HTR-8/SVneo (cell line): Measurements from ENCODE around the gene IL1B.

ENCODE experiments used
- DNase-seq: peaks from one replicate; pipeline ENCODE4 v3.0.0; 2011; ENCODE audit warnings: low spot score, mixed read lengths; ENCODE audit not compliant: insufficient read length
- FAIRE-seq: peaks from 2 replicates; lab custom pipeline; 2011; peaks lifted over from hg19 to GRCh38; lab: Jason Lieb, UNC

The IL1B gene

DNA sequence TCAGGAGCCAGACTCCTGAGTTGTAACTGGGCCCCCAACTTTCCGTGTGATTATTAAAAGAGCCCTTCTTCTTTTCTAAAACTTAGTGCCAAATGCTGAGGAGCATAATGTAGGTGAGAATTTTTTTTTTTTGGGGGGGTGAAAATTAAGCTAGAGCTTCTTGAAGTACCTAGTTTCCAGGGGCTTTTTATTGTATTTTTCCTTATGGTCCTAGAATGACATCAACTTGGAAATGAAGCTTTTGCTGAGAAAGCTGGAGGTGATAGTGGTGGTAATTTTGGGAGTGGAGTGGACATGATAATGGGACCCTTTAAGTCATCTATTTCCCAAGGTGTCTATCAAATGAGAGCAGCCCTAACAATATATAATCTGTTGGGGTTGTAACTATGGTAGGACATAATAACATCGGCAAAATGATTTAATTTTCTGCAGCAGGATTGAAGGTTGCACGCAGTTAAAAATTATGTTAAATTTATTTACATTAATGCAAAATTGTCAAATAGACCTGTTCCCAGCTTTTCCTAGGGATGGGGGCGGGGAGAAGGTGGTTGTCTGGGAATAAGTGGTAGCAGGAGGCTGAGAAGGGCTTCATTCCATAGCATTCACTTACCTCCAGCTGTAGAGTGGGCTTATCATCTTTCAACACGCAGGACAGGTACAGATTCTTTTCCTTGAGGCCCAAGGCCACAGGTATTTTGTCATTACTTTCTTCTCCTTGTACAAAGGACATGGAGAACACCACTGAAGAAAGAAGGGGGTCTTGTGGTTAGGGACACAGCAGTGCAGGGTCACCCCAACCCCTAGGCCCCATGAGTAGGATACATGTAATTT lies 5.7 kb downstream of the IL1B start:
- DNase-seq (no peak), FAIRE-seq (no peak)

GRCh38 chr2:112829961-112830681 lies 6.5 kb downstream of the IL1B start:
- DNase-seq (no peak), FAIRE-seq (no peak)

DNA sequence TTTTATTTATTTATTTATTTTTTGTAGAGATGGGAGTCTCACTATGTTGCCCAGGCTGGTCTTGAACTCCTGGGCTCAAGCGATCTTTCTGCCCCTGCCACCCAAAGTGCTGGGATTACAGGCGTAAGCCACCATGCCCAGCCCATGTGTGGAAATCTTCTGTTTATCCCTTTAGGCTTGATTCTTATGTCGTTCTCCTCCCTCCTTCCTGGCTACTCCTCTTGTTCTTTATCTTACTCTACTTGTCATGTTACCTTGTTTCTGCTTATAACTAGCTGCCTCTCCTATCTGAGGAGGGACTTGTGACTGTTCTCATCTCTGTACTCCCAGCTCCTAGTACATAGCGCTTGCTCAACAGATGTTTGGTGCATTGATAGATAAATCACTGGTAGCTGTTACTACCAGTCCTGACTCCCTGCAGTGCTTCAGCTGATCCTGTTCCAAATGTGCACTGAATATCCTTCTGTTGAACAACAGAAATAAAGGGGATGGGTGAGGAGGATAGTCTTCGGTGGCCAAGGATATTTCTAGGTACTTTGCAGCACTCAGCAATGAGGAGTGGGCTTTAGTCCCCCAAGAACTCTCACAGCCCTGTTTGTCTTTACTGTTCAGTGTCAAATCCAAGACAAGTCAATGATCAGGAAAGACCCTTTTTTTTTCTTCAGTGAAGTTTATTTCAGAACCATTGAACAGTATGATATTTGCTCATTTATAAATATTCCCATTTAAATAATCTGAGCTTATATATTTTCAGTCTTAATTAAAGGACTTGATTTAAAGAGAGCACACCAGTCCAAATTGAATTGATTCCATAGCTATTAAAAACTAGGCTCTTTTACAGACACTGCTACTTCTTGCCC lies 7.2 kb downstream of the IL1B start:
- DNase-seq (no peak), FAIRE-seq (no peak)

- FAIRE-seq (no peak), DNase-seq (no peak)
Observed at GRCh38 chr2:112828251-112828691, 8.3 kb downstream of the IL1B start.

DNA sequence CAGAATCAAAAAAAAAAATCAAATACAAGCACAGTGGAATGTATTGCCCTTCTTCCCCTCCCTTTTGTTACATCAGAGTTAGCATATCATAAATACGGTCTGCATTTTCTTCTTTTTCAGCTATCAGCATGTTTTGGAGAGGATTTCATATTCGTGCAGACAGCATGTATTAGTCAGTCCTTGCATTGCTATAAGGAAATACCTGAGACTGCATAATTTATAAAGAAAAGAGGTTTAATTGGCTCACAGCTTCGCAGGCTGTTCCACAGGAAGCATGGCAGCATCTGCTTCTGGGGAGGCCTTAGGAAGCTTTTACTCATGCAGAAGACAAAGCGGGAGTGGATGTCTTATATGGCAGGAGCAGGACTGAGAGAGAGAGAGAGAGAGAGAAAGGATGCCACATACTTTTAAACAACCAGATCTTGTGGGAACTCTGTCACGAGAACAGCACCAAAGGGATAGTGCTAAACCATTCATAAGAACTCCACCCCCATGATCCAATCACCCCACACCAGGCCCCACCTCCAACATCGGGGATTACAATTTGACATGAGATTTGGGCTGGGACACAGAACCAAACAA lies 8.9 kb downstream of the IL1B start:
- no peak for FAIRE-seq

GRCh38 chr2:112827009-112827408 lies 9.6 kb downstream of the IL1B start:
- no peak for FAIRE-seq
- no peak for DNase-seq

More for the DNA sequence above, 8.9 kb downstream of the IL1B start:
- DNase-seq: no peak

- DNase-seq (no peak), FAIRE-seq (no peak)
Observed at GRCh38 chr2:112825706-112826105, 10.9 kb downstream of the IL1B start.

DNA sequence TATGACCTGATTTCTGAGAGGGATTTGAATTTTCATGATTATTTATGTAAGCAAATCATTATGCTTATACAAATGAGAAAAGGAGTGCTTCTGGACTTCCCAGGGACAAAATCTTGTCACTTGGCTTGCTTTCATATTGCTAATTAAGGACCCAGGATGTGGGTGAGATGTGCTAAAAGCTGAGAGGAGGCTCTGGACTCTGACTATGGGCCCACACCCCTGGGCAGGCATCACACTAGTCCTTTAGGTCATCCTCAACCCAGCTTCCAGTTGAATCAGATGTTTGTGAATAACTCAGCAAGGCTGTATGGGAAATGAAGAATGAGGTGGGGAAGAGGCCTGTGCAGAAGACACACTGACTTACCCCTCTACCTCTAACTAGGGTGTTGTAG lies 11.9 kb downstream of the IL1B start:
- DNase-seq (no peak), FAIRE-seq (no peak)

DNA sequence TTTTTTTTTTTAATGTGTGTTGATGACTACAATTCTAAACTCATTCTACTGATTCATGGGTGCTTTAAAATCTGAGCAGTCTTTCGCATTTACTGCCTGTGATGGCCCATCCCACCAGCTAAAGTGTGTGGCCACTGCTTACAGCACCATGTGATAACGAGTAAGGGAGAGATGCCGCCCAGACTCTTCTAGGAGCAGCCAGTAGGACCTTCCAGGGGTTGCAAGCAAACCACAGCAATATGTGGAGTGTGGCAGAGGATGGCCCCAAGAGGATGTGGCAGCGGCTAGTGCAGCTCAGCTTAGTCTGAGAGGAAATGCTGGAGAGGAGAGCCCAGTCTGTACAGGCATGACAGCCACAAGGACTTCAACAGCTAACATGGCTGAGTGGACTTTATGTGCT lies 14.9 kb downstream of the IL1B start:
- FAIRE-seq: no peak
- DNase-seq: no peak

DNA sequence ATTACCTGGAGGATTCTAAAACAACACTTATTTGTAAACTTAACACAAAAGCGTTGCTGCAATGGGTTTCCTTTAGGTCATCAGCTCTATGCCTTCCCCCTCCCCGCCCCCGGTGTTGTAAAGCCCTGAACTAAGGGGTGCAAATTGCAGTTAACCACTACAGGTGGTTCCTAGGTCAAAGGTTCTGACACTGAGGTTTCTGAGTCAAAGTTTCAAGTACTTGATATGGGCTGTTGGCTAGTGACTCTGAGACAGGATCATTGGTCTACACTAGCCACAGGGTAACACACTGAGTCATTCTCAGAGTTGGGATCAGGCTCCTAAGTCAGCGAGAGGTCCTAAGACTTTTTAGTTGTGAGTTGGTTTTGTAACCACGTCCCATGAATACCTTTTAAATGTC lies 15.4 kb downstream of the IL1B start:
- no peak for DNase-seq
- FAIRE-seq: no peak

GRCh38 chr2:112820343-112820742 lies 16.2 kb downstream of the IL1B start:
- FAIRE-seq: no peak
- no peak for DNase-seq

DNA sequence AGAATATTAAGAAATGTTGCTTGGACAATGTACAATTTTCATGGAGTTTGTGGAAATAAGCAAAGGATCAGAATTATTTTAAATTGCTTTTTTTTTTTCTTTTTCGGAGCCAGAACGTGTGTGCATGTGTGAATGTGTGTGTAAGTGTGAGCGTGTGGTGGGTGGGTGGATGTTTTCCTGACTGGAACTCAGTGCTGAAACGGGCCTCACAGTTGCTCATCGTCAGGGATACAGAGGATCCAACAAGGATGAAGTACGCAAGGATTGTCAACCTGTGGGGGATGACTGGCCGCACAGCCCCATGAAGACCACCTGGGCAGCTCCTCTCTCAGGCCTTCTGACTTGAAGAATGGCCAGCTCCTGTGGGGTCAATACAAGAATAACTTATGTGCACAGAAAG lies 17.5 kb downstream of the IL1B start:
- DNase-seq (no peak), FAIRE-seq (no peak)

DNA sequence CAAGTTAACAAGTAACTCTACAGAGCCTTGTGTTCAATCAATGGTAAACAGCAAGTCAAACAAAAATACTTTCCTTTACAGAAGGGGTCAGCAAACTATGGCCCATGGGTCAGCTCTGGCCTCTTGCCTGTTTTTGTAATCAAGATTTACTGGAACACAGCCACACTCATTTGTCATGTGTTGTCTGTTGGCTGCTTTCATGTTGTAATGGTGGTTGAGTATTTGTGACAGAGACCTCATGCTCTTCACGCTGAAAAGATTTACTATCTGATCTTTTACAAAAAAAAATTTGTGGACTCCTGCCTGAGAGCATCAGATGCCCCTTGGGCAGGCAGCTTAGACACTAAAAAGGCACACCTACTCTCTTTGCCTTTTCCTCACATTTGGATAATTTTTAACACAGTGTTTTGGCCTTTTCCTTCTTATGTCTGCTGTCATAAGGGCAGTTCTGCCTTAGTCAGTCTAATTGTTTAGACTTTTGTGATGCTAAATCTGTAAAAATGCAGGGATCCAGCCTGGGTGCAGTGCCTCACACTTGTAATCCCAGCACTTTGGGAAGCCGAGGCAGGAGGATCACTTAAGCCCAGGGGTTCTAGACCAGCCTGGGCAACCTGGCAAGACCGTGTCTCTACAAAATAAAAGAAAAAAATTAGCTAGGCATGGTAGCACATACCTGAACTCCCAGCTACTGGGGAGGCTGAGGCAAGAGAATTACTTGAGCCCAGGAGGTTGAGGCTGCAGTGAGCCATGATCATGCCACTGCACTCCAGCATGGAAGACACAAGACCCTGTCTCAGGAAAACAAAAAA lies 18.3 kb downstream of the IL1B start:
- no peak for FAIRE-seq
- DNase-seq: no peak

- FAIRE-seq (no peak), DNase-seq (no peak)
Observed at GRCh38 chr2:112817082-112817689, 19.4 kb downstream of the IL1B start.

GRCh38 chr2:112814278-112814677 lies 22.3 kb downstream of the IL1B start:
- FAIRE-seq: no peak
- DNase-seq: peak; percentile 71

GRCh38 chr2:112813280-112813966 lies 23.2 kb downstream of the IL1B start:
- FAIRE-seq (no peak), DNase-seq (no peak)

GRCh38 chr2:112812318-112813267 lies 24.0 kb downstream of the IL1B start:
- DNase-seq: peak; percentile 44
- no peak for FAIRE-seq
